IgD-negative memory B cell (primary cell): ENCODE measurements around the gene TBX20. TPM values are rescaled to one million over a fixed set of nuclear protein-coding genes. Genes with fewer than 3 reads are reported as not detected.

ENCODE experiments used
- H3K27ac Mint-ChIP-seq, 3 donors: one replicate each; pipeline ENCODE4 v1.8.0; 2020 to 2022; ENCODE audit warnings: mild to moderate bottlenecking in 3 of 3, mixed read lengths in 3 of 3, moderate library complexity in 1 of 3
- H3K27me3 Mint-ChIP-seq: one replicate; pipeline ENCODE4 v1.8.0; 2021; ENCODE audit warnings: mixed read lengths
- H3K36me3 Mint-ChIP-seq: one replicate; pipeline ENCODE4 v1.8.0; 2020; ENCODE audit warnings: mild to moderate bottlenecking, mixed read lengths
- H3K4me1 Mint-ChIP-seq, 3 donors: one replicate each; pipeline ENCODE4 v1.8.0; 2020 to 2022; ENCODE audit warnings: mixed read lengths in 3 of 3, mild to moderate bottlenecking in 1 of 3
- H3K4me3 Mint-ChIP-seq, 4 donors: one replicate each; pipeline ENCODE4 v1.8.0; 2020 to 2022; ENCODE audit warnings: mild to moderate bottlenecking in 4 of 4, mixed read lengths in 4 of 4, moderate library complexity in 3 of 4
- H3K9me3 Mint-ChIP-seq, 3 donors: one replicate each; pipeline ENCODE4 v1.8.0; 2020 to 2021; ENCODE audit warnings: mixed read lengths in 3 of 3, mild to moderate bottlenecking in 1 of 3
- polyA plus RNA-seq: library from polyadenylated mRNA; unstranded; fragments of 300-500 nt; fragmentation: Illumina TruSeq; gene quantifications from one replicate; pipeline ENCODE4 v1.2.3, GENCODE V29; 2021

The TBX20 gene
- polyA plus RNA-seq, 1 donor from 2014 or later: not detected

GRCh38 chr7:35258868-35259522 is 5.1 kb upstream of the TBX20 start:
- peak overlapping the region in 1 of 4 donors; percentile 35 for H3K4me3 Mint-ChIP-seq
- peaks cover 72% of the 10 kb centered on the region for H3K27me3 Mint-ChIP-seq
- H3K4me1 Mint-ChIP-seq: no peaks in the 10 kb centered on the region
- H3K36me3 Mint-ChIP-seq: no peaks in the 10 kb centered on the region
- peak overlapping the region in 2 of 3 donors; percentile 61 to 66 for H3K27ac Mint-ChIP-seq
- peaks cover 0 to 4% (median 0%) of the 10 kb centered on the region in 3 donors for H3K9me3 Mint-ChIP-seq

GRCh38 chr7:35258125-35258867 is 4.4 kb upstream of the TBX20 start:
- peaks cover 76% of the 10 kb centered on the region for H3K27me3 Mint-ChIP-seq
- H3K36me3 Mint-ChIP-seq: no peaks in the 10 kb centered on the region
- no peaks in the 10 kb centered on the region for H3K4me1 Mint-ChIP-seq
- peak overlapping the region; percentile 57 to 66 (median 61) for H3K27ac Mint-ChIP-seq
- peak overlapping the region in 2 of 4 donors; percentile 8 to 73 for H3K4me3 Mint-ChIP-seq
- peaks cover 0 to 8% (median 0%) of the 10 kb centered on the region in 3 donors for H3K9me3 Mint-ChIP-seq

GRCh38 chr7:35257251-35258124 is 3.6 kb upstream of the TBX20 start:
- Mint-ChIP-seq H3K27ac (peak overlapping the region; percentile 53 to 89 (median 57)), H3K27me3 (peaks cover 77% of the 10 kb centered on the region), H3K9me3 (peaks cover 0 to 9% (median 0%) of the 10 kb centered on the region in 3 donors), H3K4me3 (peak overlapping the region in 2 of 4 donors; percentile 8 to 68), H3K4me1 (peaks cover 0 to 5% (median 1%) of the 10 kb centered on the region in 3 donors), H3K36me3 (no peaks in the 10 kb centered on the region)

GRCh38 chr7:35256256-35257175 is 2.6 kb upstream of the TBX20 start:
- peak overlapping the region; percentile 53 to 89 (median 62) for H3K27ac Mint-ChIP-seq
- peaks cover 0 to 5% (median 1%) of the 10 kb centered on the region in 3 donors for H3K4me1 Mint-ChIP-seq
- peak overlapping the region in 1 of 4 donors; percentile 68 for H3K4me3 Mint-ChIP-seq
- H3K27me3 Mint-ChIP-seq: peaks cover 83% of the 10 kb centered on the region
- no peaks in the 10 kb centered on the region for H3K36me3 Mint-ChIP-seq
- peaks cover 0 to 11% (median 0%) of the 10 kb centered on the region in 3 donors for H3K9me3 Mint-ChIP-seq

- Mint-ChIP-seq H3K4me3 (peak overlapping the region in 2 of 4 donors; percentile 55 to 68), H3K36me3 (no peaks in the 10 kb centered on the region), H3K27ac (peak overlapping the region; percentile 10 to 89 (median 62)), H3K4me1 (peaks cover 0 to 8% (median 5%) of the 10 kb centered on the region in 3 donors), H3K9me3 (peaks cover 0 to 11% (median 0%) of the 10 kb centered on the region in 3 donors), H3K27me3 (peaks cover 83% of the 10 kb centered on the region)
These were observed 1.7 kb upstream of the TBX20 start for GRCh38 chr7:35255443-35256255.

- Mint-ChIP-seq H3K4me1 (peaks cover 0 to 8% (median 5%) of the 10 kb centered on the region in 3 donors), H3K27ac (peak overlapping the region; percentile 32 to 78 (median 67)), H3K36me3 (no peaks in the 10 kb centered on the region), H3K4me3 (peak overlapping the region; percentile 47 to 57 (median 54)), H3K9me3 (peaks cover 0 to 11% (median 0%) of the 10 kb centered on the region in 3 donors), H3K27me3 (peaks cover 83% of the 10 kb centered on the region)
These were observed 869 bp upstream of the TBX20 start for GRCh38 chr7:35254496-35255442.

GRCh38 chr7:35253460-35253709 is 515 bp downstream of the TBX20 start:
- peak overlapping the region in 1 of 3 donors; percentile 87 for H3K27ac Mint-ChIP-seq
- H3K27me3 Mint-ChIP-seq: peaks cover 83% of the 10 kb centered on the region
- H3K9me3 Mint-ChIP-seq: peaks cover 0 to 9% (median 0%) of the 10 kb centered on the region in 3 donors
- H3K4me1 Mint-ChIP-seq: peaks cover 0 to 8% (median 5%) of the 10 kb centered on the region in 3 donors
- H3K4me3 Mint-ChIP-seq: peak overlapping the region; percentile 47 to 82 (median 76)
- no peaks in the 10 kb centered on the region for H3K36me3 Mint-ChIP-seq

GRCh38 chr7:35252612-35253459 is 1.1 kb downstream of the TBX20 start:
- Mint-ChIP-seq H3K9me3 (peaks cover 0 to 7% (median 0%) of the 10 kb centered on the region in 3 donors), H3K27me3 (peaks cover 81% of the 10 kb centered on the region), H3K36me3 (no peaks in the 10 kb centered on the region), H3K4me1 (peaks cover 0 to 8% (median 5%) of the 10 kb centered on the region in 3 donors), H3K4me3 (peak overlapping the region; percentile 47 to 82 (median 76)), H3K27ac (peak overlapping the region in 1 of 3 donors; percentile 87)

- H3K27ac Mint-ChIP-seq: peak overlapping the region in 1 of 3 donors; percentile 79
- peak overlapping the region in 1 of 4 donors; percentile 82 for H3K4me3 Mint-ChIP-seq
- H3K27me3 Mint-ChIP-seq: peaks cover 75% of the 10 kb centered on the region
- H3K9me3 Mint-ChIP-seq: peaks cover 0 to 7% (median 0%) of the 10 kb centered on the region in 3 donors
- H3K4me1 Mint-ChIP-seq: peaks cover 0 to 8% (median 5%) of the 10 kb centered on the region in 3 donors
- no peaks in the 10 kb centered on the region for H3K36me3 Mint-ChIP-seq
These were observed 2.1 kb downstream of the TBX20 start for GRCh38 chr7:35251606-35252310.

GRCh38 chr7:35250941-35251340 is 3.0 kb downstream of the TBX20 start:
- Mint-ChIP-seq H3K27ac (no peak overlapping the region), H3K36me3 (no peaks in the 10 kb centered on the region), H3K27me3 (peaks cover 68% of the 10 kb centered on the region), H3K4me1 (peaks cover 0 to 8% (median 5%) of the 10 kb centered on the region in 3 donors), H3K4me3 (no peak overlapping the region), H3K9me3 (peaks cover 0 to 7% (median 0%) of the 10 kb centered on the region in 3 donors)

- H3K36me3 Mint-ChIP-seq: no peaks in the 10 kb centered on the region
- peaks cover 63% of the 10 kb centered on the region for H3K27me3 Mint-ChIP-seq
- H3K4me3 Mint-ChIP-seq: peak overlapping the region in 1 of 4 donors; percentile 27
- H3K27ac Mint-ChIP-seq: no peak overlapping the region
- peaks cover 0 to 8% (median 5%) of the 10 kb centered on the region in 3 donors for H3K4me1 Mint-ChIP-seq
- peaks cover 0 to 7% (median 0%) of the 10 kb centered on the region in 3 donors for H3K9me3 Mint-ChIP-seq
These were observed 3.4 kb downstream of the TBX20 start for GRCh38 chr7:35250452-35250851.
